HCT116 (cell line): ENCODE results near the gene GIGYF1.

Source experiments
- CEBPB ChIP-seq: IDR thresholded peaks from 2 replicates; pipeline ENCODE4 v1.6.1; 2012; ENCODE audit warnings: low read depth
- CTCF ChIP-seq, 3 experiments: fragments of 200-600 bp in 1 of 3; sonication (generic) in 1 of 3; IDR thresholded peaks in 2 of 3; conservative IDR thresholded peaks in 1 of 3; 2 replicates each; pipeline ENCODE4 v1.5.1; 2012 to 2017; ENCODE audit warnings: low read depth in 2 of 3, low read length in 2 of 3, antibody characterized with exemption in 1 of 3, borderline replicate concordance in 1 of 3, control low read depth in 1 of 3, mild to moderate bottlenecking in 1 of 3, mixed read lengths in 1 of 3, mixed run types in 1 of 3, moderate library complexity in 1 of 3; ENCODE audit not compliant: insufficient read depth in 1 of 3
- EGR1 ChIP-seq: IDR thresholded peaks from 2 replicates; pipeline ENCODE4 v1.6.1; 2012; ENCODE audit warnings: low read depth
- ELF1 ChIP-seq: IDR thresholded peaks from 2 replicates; pipeline ENCODE4 v1.6.1; 2012; ENCODE audit warnings: low read depth, borderline replicate concordance
- EZH2 ChIP-seq: fragments of 200-600 bp; sonication (generic); IDR thresholded peaks from 2 replicates; pipeline ENCODE4 v1.6.1; 2017; ENCODE audit warnings: antibody characterized with exemption, mixed run types
- JUND ChIP-seq: IDR thresholded peaks from 2 replicates; pipeline ENCODE4 v1.6.1; 2012
- POLR2A ChIP-seq: IDR thresholded peaks from 2 replicates; pipeline ENCODE4 v1.7.0; 2011; ENCODE audit warnings: borderline replicate concordance; ENCODE audit not compliant: insufficient read depth, insufficient read length; ENCODE audit errors: extremely low read depth
- RAD21 ChIP-seq: IDR thresholded peaks from 2 replicates; pipeline ENCODE4 v1.6.1; 2012; ENCODE audit warnings: low read depth, mild to moderate bottlenecking
- SP1 ChIP-seq: IDR thresholded peaks from 2 replicates; pipeline ENCODE4 v1.6.1; 2012; ENCODE audit warnings: low read depth
- YY1 ChIP-seq: IDR thresholded peaks from 2 replicates; pipeline ENCODE4 v1.6.1; 2011; ENCODE audit warnings: low read length, low read depth, moderate library complexity, mild to moderate bottlenecking; ENCODE audit not compliant: insufficient replicate concordance; ENCODE audit errors: extremely low read depth
- ZBTB33 ChIP-seq: IDR thresholded peaks from 2 replicates; pipeline ENCODE4 v1.6.1; 2011; ENCODE audit warnings: mild to moderate bottlenecking, low read length, moderate library complexity; ENCODE audit not compliant: insufficient replicate concordance; ENCODE audit errors: extremely low read depth
- TF ChIP-seq, protein P1 (sequence below): IDR thresholded peaks from 2 replicates; pipeline ENCODE4 v1.6.1; 2012
- TF ChIP-seq, protein P2 (sequence below): IDR thresholded peaks from 2 replicates; pipeline ENCODE4 v1.6.1; 2012

- TF ChIP-seq EZH2 (no peak), CTCF (IDR thresholded peaks at IDR 0.05 in 2 of 3, conservative IDR thresholded peaks at IDR 0.05 in 1 of 3; ENCODE audit: borderline replicate concordance in 1 of 3, insufficient read depth in 1 of 3, low read depth in 2 of 3, low read length in 2 of 3) (no peak), POLR2A (no peak), RAD21 (no peak), JUND (no peak), YY1 (no peak), EGR1 (no peak), ZBTB33 (no peak), CEBPB (no peak), ELF1 (no peak), SP1 (no peak)
- TF ChIP-seq, protein P1, sequence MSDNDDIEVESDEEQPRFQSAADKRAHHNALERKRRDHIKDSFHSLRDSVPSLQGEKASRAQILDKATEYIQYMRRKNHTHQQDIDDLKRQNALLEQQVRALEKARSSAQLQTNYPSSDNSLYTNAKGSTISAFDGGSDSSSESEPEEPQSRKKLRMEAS: no peak
- TF ChIP-seq, protein P2, sequence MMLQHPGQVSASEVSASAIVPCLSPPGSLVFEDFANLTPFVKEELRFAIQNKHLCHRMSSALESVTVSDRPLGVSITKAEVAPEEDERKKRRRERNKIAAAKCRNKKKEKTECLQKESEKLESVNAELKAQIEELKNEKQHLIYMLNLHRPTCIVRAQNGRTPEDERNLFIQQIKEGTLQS: no peak
These were observed 44.1 kb downstream of the GIGYF1 start for GRCh38 chr7:100649826-100650565.
